Esophagus squamous epithelium (tissue), 5 donors: ENCODE data around the gene MAD1L1. TPM values are rescaled to one million over a fixed set of nuclear protein-coding genes. Genes with fewer than 3 reads are reported as not detected.

Source experiments
- DNase-seq: peaks from one replicate; lab custom pipeline; 2025; lab: John Stamatoyannopoulos, UW
- H3K27ac ChIP-seq, 4 donors: fragments of 200-600 bp; sonication (generic); one replicate each; pipeline ENCODE4 v1.5.1; 2016 to 2019; ENCODE audit warnings: mild to moderate bottlenecking in 1 of 4
- H3K27me3 ChIP-seq, 4 donors: fragments of 200-600 bp; sonication (generic); 1 replicate in 3 of 4; 2 replicates in 1 of 4; pipeline versions ENCODE4 v1.5.1 to v1.6.0; 2017 to 2021; ENCODE audit warnings: antibody characterized with exemption in 1 of 4
- H3K36me3 ChIP-seq, 3 donors: fragments of 200-600 bp; sonication (generic); one replicate each; pipeline ENCODE4 v1.5.1; 2016 to 2019
- H3K4me1 ChIP-seq, 3 donors: fragments of 200-600 bp; sonication (generic); one replicate each; pipeline ENCODE4 v1.5.1; 2017 to 2019
- H3K4me3 ChIP-seq, 4 donors: fragments of 200-600 bp; sonication (generic); 1 replicate in 3 of 4; 2 replicates in 1 of 4; pipeline ENCODE4 v1.5.1; 2016 to 2019; ENCODE audit warnings: mild to moderate bottlenecking in 2 of 4, moderate library complexity in 1 of 4
- H3K9me3 ChIP-seq, 3 donors: fragments of 200-600 bp; sonication (generic); one replicate each; pipeline ENCODE4 v1.5.1; 2016 to 2019
- POLR2A ChIP-seq, 4 donors: fragments of 450-650 bp; IDR thresholded peaks; one replicate each; pipeline ENCODE4 v1.6.1; 2017; ENCODE audit warnings: antibody characterized with exemption in 4 of 4, mild to moderate bottlenecking in 4 of 4, moderate library complexity in 3 of 4
- WGBS, 2 donors: methylation state at CpG; one replicate each; pipeline ENCODE4 v1.1.5; 2018; 5-methylcytosine and 5-hydroxymethylcytosine counted together
- intact Hi-C: fragments of 100-400 bp; cut with DNase I; formaldehyde crosslinking; loops from one replicate; pipeline ENCODE4 v1.15.0; 2022
- total RNA-seq, 4 donors: library from RNA; depleted of rRNA; stranded (reverse); fragments of >200 nt; gene quantifications; one replicate each; pipeline ENCODE4 v1.1.0, GENCODE V29; 2016
- TF ChIP-seq, protein P1 (sequence below), 6 experiments: fragments of 450-650 bp in 4 of 6; fragments of 200-600 bp in 2 of 6; sonication (generic) in 2 of 6; IDR thresholded peaks; one replicate each; pipeline ENCODE4 v1.5.1; 2016 to 2019; ENCODE audit warnings: antibody characterized with exemption in 6 of 6, mild to moderate bottlenecking in 4 of 6, moderate library complexity in 4 of 6
- donor health status: DM: yes; HTN: yes; CAD: no.

The MAD1L1 gene
- total RNA-seq, 4 donors from 2014 or later, result 16.6 to 40.4 (median 30.2) TPM

DNA sequence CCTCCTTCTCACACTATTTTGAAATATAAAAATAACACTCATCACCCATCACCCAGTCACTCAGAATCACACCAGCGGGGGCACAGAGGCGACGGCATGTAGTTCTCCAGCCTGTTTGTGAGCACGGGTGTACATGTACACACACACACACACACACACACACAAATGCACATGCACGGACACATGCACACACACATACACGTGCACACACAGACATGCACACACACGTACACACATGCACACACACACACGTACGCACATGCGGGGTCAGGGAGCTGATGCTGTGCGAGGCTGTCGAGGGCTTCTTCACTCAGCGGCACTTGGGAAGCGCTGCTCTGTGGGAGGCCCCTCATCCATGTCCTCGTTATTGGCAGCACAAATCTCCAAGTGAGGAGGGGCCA is 383.8 kb downstream of the MAD1L1 start:
- no peaks in the 10 kb centered on the region for H3K4me1 ChIP-seq
- intact Hi-C loops, result no loop called here
- H3K4me3 ChIP-seq, result no peak overlapping the region
- no peaks in the 10 kb centered on the region for H3K36me3 ChIP-seq
- no peak overlapping the region for H3K27ac ChIP-seq
- 92 to 93% methylated on average over 13 to 15 of the region's 15 CpGs for WGBS, 2 donors
- no peak for DNase-seq
- TF ChIP-seq, protein P1, sequence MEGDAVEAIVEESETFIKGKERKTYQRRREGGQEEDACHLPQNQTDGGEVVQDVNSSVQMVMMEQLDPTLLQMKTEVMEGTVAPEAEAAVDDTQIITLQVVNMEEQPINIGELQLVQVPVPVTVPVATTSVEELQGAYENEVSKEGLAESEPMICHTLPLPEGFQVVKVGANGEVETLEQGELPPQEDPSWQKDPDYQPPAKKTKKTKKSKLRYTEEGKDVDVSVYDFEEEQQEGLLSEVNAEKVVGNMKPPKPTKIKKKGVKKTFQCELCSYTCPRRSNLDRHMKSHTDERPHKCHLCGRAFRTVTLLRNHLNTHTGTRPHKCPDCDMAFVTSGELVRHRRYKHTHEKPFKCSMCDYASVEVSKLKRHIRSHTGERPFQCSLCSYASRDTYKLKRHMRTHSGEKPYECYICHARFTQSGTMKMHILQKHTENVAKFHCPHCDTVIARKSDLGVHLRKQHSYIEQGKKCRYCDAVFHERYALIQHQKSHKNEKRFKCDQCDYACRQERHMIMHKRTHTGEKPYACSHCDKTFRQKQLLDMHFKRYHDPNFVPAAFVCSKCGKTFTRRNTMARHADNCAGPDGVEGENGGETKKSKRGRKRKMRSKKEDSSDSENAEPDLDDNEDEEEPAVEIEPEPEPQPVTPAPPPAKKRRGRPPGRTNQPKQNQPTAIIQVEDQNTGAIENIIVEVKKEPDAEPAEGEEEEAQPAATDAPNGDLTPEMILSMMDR (IDR thresholded peaks at IDR 0.05), result no peak
- TF ChIP-seq POLR2A (IDR thresholded peaks at IDR 0.05), result no peak
- no peaks in the 10 kb centered on the region for H3K27me3 ChIP-seq
- no peaks in the 10 kb centered on the region for H3K9me3 ChIP-seq

DNA sequence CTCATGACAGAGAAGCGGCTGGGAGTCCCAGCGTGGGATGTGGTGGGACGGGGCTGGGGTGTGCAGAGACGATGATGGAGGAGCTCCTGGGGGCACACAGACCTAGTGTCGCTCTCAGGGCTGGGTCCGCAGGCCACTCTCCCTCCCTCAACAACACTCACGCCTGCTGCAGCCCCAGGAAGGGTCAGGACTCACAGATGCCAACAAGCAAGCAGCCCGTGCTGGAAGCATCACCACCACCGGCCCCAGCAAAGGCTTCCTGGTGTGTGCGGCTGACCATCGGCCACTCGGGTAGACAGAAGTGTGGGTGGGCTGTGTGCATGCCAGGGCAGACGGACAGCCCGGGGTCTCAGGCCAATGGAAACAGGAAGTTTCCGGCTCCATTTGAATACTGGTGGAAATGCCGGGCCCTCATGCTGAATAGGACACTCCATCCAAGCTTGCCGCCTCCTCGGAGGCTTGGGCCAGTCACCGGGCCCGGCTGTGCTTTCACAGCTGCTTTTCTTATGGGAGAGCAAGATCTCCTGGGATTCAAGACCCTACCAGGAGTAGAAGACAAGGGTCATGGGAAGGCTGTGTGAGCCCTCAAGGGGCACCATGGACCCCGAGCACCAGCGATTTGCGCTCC is 384.6 kb downstream of the MAD1L1 start:
- Histone ChIP-seq H3K9me3 (no peaks in the 10 kb centered on the region), H3K4me1 (no peaks in the 10 kb centered on the region), H3K4me3 (no peak overlapping the region), H3K27me3 (no peaks in the 10 kb centered on the region), H3K36me3 (no peaks in the 10 kb centered on the region), H3K27ac (no peak overlapping the region)
- 81 to 94% methylated on average over 3 to 15 of the region's 23 CpGs for WGBS, 2 donors
- TF ChIP-seq, protein P1 (IDR thresholded peaks at IDR 0.05), result no peak
- TF ChIP-seq POLR2A (IDR thresholded peaks at IDR 0.05), result no peak
- no peak for DNase-seq
- intact Hi-C loops, result no loop called here

DNA sequence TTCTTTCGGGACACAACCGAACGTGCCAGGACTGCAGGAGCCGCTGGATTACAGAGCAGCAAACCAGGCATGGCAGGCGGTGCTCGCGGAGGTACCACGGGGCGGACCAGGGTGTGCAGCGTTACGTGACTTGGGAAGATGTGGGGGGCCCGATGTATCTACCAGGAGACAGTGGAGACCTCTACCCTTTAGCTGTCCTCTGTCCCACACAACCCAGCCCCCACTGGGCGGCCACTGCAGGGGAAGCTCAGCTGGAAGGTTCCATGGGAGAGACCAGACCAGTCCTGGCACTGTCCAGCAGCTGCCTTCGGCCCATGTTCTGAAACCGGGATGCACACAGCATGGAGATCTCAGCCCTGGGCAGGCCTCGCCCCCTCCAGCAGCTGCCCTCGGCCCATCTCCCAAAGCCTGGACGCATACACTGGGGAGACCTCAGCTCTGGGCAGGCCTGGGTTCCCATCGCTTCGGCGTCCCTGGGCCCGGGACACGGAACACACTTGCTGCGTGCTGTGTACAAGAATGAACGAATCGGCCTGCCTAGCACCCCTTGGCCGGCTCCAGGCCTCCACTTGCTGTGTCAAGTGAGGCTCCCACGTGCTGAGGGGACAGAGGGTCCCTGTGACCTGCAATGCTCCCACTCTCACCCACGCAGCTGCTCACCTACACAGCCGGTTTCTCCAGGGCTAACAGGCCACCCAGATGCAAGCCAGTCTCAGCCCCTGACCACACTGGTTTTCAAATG is 385.3 kb downstream of the MAD1L1 start:
- intact Hi-C loops, result no loop called here
- Histone ChIP-seq H3K27me3 (no peaks in the 10 kb centered on the region), H3K36me3 (no peaks in the 10 kb centered on the region), H3K4me1 (no peaks in the 10 kb centered on the region), H3K9me3 (no peaks in the 10 kb centered on the region), H3K27ac (no peak overlapping the region), H3K4me3 (no peak overlapping the region)
- TF ChIP-seq POLR2A (IDR thresholded peaks at IDR 0.05), result no peak
- TF ChIP-seq, protein P1 (IDR thresholded peaks at IDR 0.05), result no peak
- DNase-seq, result no peak
- WGBS, 2 donors, result 96 to 100% methylated on average over 2 to 9 of the region's 30 CpGs

DNA sequence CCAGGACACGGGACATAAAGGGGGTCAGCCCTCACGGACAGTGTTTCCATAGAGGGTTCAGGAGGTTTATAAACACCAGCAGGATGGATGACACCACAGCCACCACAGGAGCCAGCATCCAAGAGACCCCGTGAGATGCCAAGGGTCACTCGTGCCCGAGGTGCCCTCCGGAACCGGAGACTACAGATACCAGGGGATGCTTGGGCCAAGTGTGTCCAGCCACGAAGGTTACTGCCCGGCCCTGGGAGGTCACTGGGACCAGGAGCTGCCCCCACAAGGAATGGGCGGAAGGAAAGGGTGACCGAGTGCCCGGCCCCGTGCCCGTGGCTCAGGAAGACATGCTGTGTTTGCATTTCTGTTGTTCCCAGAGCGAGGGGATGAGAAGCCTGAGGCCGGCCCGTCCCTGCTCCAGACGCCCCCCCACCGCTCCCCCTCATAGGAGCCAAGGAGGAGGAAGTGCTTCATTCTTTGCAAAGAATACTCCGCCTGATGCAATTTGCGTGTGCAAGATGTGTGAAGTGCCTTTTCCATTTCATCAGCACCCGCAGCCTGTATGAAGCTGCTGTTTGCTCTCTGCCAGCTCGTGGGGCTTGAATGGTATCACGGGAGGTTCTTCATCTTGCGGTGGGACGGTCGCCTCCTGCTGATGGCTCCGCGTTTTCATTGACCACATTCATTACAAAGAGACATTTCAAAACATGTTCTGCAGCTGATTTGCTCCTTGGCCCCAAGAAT is 386.2 kb downstream of the MAD1L1 start:
- H3K4me1 ChIP-seq, result no peaks in the 10 kb centered on the region
- no peaks in the 10 kb centered on the region for H3K27me3 ChIP-seq
- no peak overlapping the region for H3K4me3 ChIP-seq
- no peaks in the 10 kb centered on the region for H3K36me3 ChIP-seq
- no peaks in the 10 kb centered on the region for H3K9me3 ChIP-seq
- H3K27ac ChIP-seq, result no peak overlapping the region
- intact Hi-C loops, result no loop called here
- no peak for DNase-seq
- WGBS, 2 donors, result 91 to 92% methylated on average over 19 to 22 of the region's 29 CpGs
- TF ChIP-seq, protein P1 (IDR thresholded peaks at IDR 0.05), result no peak
- TF ChIP-seq POLR2A (IDR thresholded peaks at IDR 0.05), result no peak
